Measurements from ENCODE around the gene LILRB1. TPM values are rescaled to one million over a fixed set of nuclear protein-coding genes. Genes with fewer than 3 reads are reported as not detected.
A peak's percentile ranks its signal among the peaks of the same experiment; 100 is the strongest.
"Not testable (repeated sequence)": the region's sequence is repeated elsewhere in the genome, so short reads cannot be mapped to it uniquely, and the experiment has no call there.

The LILRB1 gene
- total and polyA plus RNA-seq, 2 donors (not counting 1 experiment from before 2014, with no cell fraction given): not detected

GRCh38 chr19:54673222-54673621 lies 42.9 kb downstream of the LILRB1 start:
- Histone ChIP-seq H3K4me2 (ENCODE audit: extremely low read depth, insufficient read depth, low read length) (no peak overlapping the region), H3K27ac (ENCODE audit: insufficient read depth, low read length) (no peak overlapping the region), H3K4me3 (replicated peaks in 1 of 4; ENCODE audit: control extremely low read depth in 1 of 4, insufficient read depth in 1 of 4, low read depth in 3 of 4, low read length in 4 of 4) (no peak overlapping the region), H3K9me3 (ENCODE audit: control insufficient read depth, insufficient read depth, low read depth, low read length) (no peaks in the 10 kb centered on the region), H3K9ac (ENCODE audit: insufficient read depth, low read length) (no peak overlapping the region), H3K36me3 (ENCODE audit: control insufficient read depth, insufficient read depth, low read length) (no peaks in the 10 kb centered on the region), H3K27me3 (ENCODE audit: control insufficient read depth, insufficient read depth, low read length) (no peaks in the 10 kb centered on the region), H4K20me1 (ENCODE audit: control insufficient read depth, extremely low read depth, insufficient read depth, low read length) (no peaks in the 10 kb centered on the region), H3K79me2 (ENCODE audit: control insufficient read depth, insufficient read depth, low read length) (no peaks in the 10 kb centered on the region), H2AFZ (ENCODE audit: low read length) (no peak overlapping the region), H3K4me1 (ENCODE audit: control insufficient read depth, extremely low read depth, insufficient read depth, low read length) (no peaks in the 10 kb centered on the region)
- TF ChIP-seq EZH2 (IDR thresholded peaks at IDR 0.05; ENCODE audit: low read length, missing control alignments) (no peak), CTCF (conservative IDR thresholded peaks at IDR 0.05 in 1 of 2, IDR thresholded peaks at IDR 0.05 in 1 of 2; ENCODE audit: low read depth in 1 of 2, low read length in 2 of 2) (no peak)
- DNase-seq (ENCODE audit: low read depth in 2 of 2): no peak

- Histone ChIP-seq H3K4me2 (ENCODE audit: extremely low read depth, insufficient read depth, low read length) (no peak overlapping the region), H3K79me2 (ENCODE audit: control insufficient read depth, insufficient read depth, low read length) (no peaks in the 10 kb centered on the region), H3K36me3 (ENCODE audit: control insufficient read depth, insufficient read depth, low read length) (no peaks in the 10 kb centered on the region), H3K9me3 (ENCODE audit: control insufficient read depth, insufficient read depth, low read depth, low read length) (no peaks in the 10 kb centered on the region), H3K4me3 (replicated peaks in 1 of 4; ENCODE audit: control extremely low read depth in 1 of 4, insufficient read depth in 1 of 4, low read depth in 3 of 4, low read length in 4 of 4) (no peak overlapping the region), H2AFZ (ENCODE audit: low read length) (no peak overlapping the region), H3K27me3 (ENCODE audit: control insufficient read depth, insufficient read depth, low read length) (no peaks in the 10 kb centered on the region), H3K9ac (ENCODE audit: insufficient read depth, low read length) (no peak overlapping the region), H4K20me1 (ENCODE audit: control insufficient read depth, extremely low read depth, insufficient read depth, low read length) (no peaks in the 10 kb centered on the region), H3K4me1 (ENCODE audit: control insufficient read depth, extremely low read depth, insufficient read depth, low read length) (no peaks in the 10 kb centered on the region), H3K27ac (ENCODE audit: insufficient read depth, low read length) (no peak overlapping the region)
- peak in 1 of 2 donors; percentile 16 for DNase-seq (ENCODE audit: low read depth in 2 of 2)
- TF ChIP-seq EZH2 (IDR thresholded peaks at IDR 0.05; ENCODE audit: low read length, missing control alignments) (no peak), CTCF (conservative IDR thresholded peaks at IDR 0.05 in 1 of 2, IDR thresholded peaks at IDR 0.05 in 1 of 2; ENCODE audit: low read depth in 1 of 2, low read length in 2 of 2) (peak; percentile 21 to 56)
Observed at GRCh38 chr19:54674021-54674617, 43.8 kb downstream of the LILRB1 start.

GRCh38 chr19:54676210-54676834 lies 46.0 kb downstream of the LILRB1 start:
- H3K9me3 ChIP-seq (ENCODE audit: control insufficient read depth, insufficient read depth, low read depth, low read length); H3K4me3 ChIP-seq (replicated peaks in 1 of 4; ENCODE audit: control extremely low read depth in 1 of 4, insufficient read depth in 1 of 4, low read depth in 3 of 4, low read length in 4 of 4); H2AFZ ChIP-seq (ENCODE audit: low read length); H3K4me1 ChIP-seq (ENCODE audit: control insufficient read depth, extremely low read depth, insufficient read depth, low read length); H4K20me1 ChIP-seq (ENCODE audit: control insufficient read depth, extremely low read depth, insufficient read depth, low read length); H3K4me2 ChIP-seq (ENCODE audit: extremely low read depth, insufficient read depth, low read length); H3K9ac ChIP-seq (ENCODE audit: insufficient read depth, low read length); H3K36me3 ChIP-seq (ENCODE audit: control insufficient read depth, insufficient read depth, low read length); H3K27me3 ChIP-seq (ENCODE audit: control insufficient read depth, insufficient read depth, low read length); H3K79me2 ChIP-seq (ENCODE audit: control insufficient read depth, insufficient read depth, low read length); H3K27ac ChIP-seq (ENCODE audit: insufficient read depth, low read length): not testable (repeated sequence)
- DNase-seq (ENCODE audit: low read depth in 2 of 2): peak; percentile 5 to 28
- peak; percentile 59 to 88 for TF ChIP-seq CTCF (conservative IDR thresholded peaks at IDR 0.05 in 1 of 2, IDR thresholded peaks at IDR 0.05 in 1 of 2; ENCODE audit: low read depth in 1 of 2, low read length in 2 of 2)
